Keratinocyte (primary cell): ENCODE measurements around the gene CLPSL2.
"Not testable (repeated sequence)": the region's sequence is repeated elsewhere in the genome, so short reads cannot be mapped to it uniquely, and the experiment has no call there.

Source experiments
- CTCF ChIP-seq, 3 experiments: IDR thresholded peaks in 1 of 3; conservative IDR thresholded peaks in 1 of 3; optimal IDR thresholded peaks in 1 of 3; 2 replicates in 2 of 3; 3 replicates in 1 of 3; pipeline versions ENCODE3 to v1.5.1; 2011; ENCODE audit warnings: low read length in 3 of 3, mild to moderate bottlenecking in 3 of 3, moderate library complexity in 2 of 3, control low read depth in 1 of 3, inconsistent platforms in 1 of 3; ENCODE audit not compliant: insufficient read depth in 2 of 3; ENCODE audit errors: extremely low read depth in 1 of 3
- EZH2 ChIP-seq: IDR thresholded peaks from one replicate; pipeline ENCODE4 v1.6.1; 2012; ENCODE audit warnings: inconsistent platforms, mild to moderate bottlenecking, low read length, moderate library complexity

- not testable (repeated sequence) for TF ChIP-seq CTCF (optimal IDR thresholded peaks at IDR 0.05 in 1 of 3, IDR thresholded peaks at IDR 0.05 in 1 of 3, conservative IDR thresholded peaks at IDR 0.05 in 1 of 3; ENCODE audit: extremely low read depth in 1 of 3, insufficient read depth in 2 of 3, low read length in 3 of 3); EZH2
Measured at GRCh38 chr6:35734319-35734718, 42.1 kb upstream of the CLPSL2 start.
